HCT116 (cell line): ENCODE results near the gene CACNA2D2. TPM values are rescaled to one million over a fixed set of nuclear protein-coding genes. Genes with fewer than 3 reads are reported as not detected.

Source experiments
- ATAC-seq: fragments of 200-7000 bp; cut with Tn5 transposase; 2 replicates; pipeline ENCODE4 v1.9.1; 2020; ENCODE audit warnings: mild to moderate bottlenecking, moderate library complexity
- BruUV-seq: library from RNA; stranded (reverse); fragments of 400-500 nt; replicated peaks from 2 replicates; lab custom pipeline; 2021; lab: Mats Ljungman, UMichigan
- CTCF ChIA-PET: fragments of 300-600 bp; sonication (Branson Sonifier 250); formaldehyde crosslinking; loops from one replicate; lab custom pipeline; 2021; ENCODE audit warnings: antibody characterized with exemption; lab: Charles Lee
- POLR2A ChIA-PET: fragments of 300-600, 350-600 bp; sonication (Branson Sonifier 250); formaldehyde crosslinking; loops from one replicate; lab custom pipeline; 2021; ENCODE audit warnings: antibody characterized with exemption; lab: Charles Lee
- RAD21 ChIA-PET, 2 experiments: fragments of 300-600 bp; sonication (Branson Sonifier 250); formaldehyde crosslinking; loops; one replicate each; lab custom pipeline; 2023; ENCODE audit warnings: low total read pairs in 2 of 2; ENCODE audit not compliant: uncharacterized antibody in 2 of 2, unreplicated experiment in 2 of 2, low non-redundant PET in 1 of 2; lab: Charles Lee
- DNase-seq: peaks from one replicate; pipeline ENCODE4 v3.0.0-alpha.2; 2010; ENCODE audit warnings: low read depth, low spot score
- H2AFZ ChIP-seq: fragments of 200-600 bp; shearing (Covaris generic), sonication (generic); 2 replicates; pipeline ENCODE4 v1.6.1; 2017; ENCODE audit warnings: low read depth, mixed run types, mixed read lengths, antibody characterized with exemption, low read length; ENCODE audit not compliant: poor library complexity, severe bottlenecking
- H3K27ac ChIP-seq: 2 replicates; pipeline ENCODE4 v1.5.1; 2012; ENCODE audit warnings: low read depth, low read length
- H3K27me3 ChIP-seq: fragments of 200-600 bp; sonication (generic); 2 replicates; pipeline ENCODE4 v1.6.1; 2016; ENCODE audit warnings: mixed run types, low read length, mixed read lengths; ENCODE audit not compliant: insufficient read depth
- H3K36me3 ChIP-seq, 2 experiments: fragments of 200-500 bp in 1 of 2; fragments of 200-600 bp in 1 of 2; sonication (Bioruptor generic) in 1 of 2; sonication (generic) in 1 of 2; 2 replicates each; pipeline versions ENCODE4 v1.5.1 to v1.6.1; 2014 to 2016; ENCODE audit warnings: low read length in 2 of 2, inconsistent platforms in 1 of 2, mixed read lengths in 1 of 2, mixed run types in 1 of 2; ENCODE audit not compliant: insufficient read depth in 2 of 2, control insufficient read depth in 1 of 2
- H3K4me1 ChIP-seq, 2 experiments: fragments of 200-600 bp in 1 of 2; sonication (generic) in 1 of 2; 2 replicates each; pipeline versions ENCODE4 v1.5.1 to v1.6.1; 2012 to 2017; ENCODE audit warnings: low read length in 2 of 2, inconsistent platforms in 1 of 2, mild to moderate bottlenecking in 1 of 2, mixed read lengths in 1 of 2, mixed run types in 1 of 2, moderate library complexity in 1 of 2; ENCODE audit not compliant: insufficient read depth in 2 of 2, control insufficient read depth in 1 of 2
- H3K4me2 ChIP-seq: fragments of 200-600 bp; sonication (generic); 2 replicates; pipeline ENCODE4 v1.6.1; 2017; ENCODE audit warnings: mixed run types, low read length, mixed read lengths
- H3K4me3 ChIP-seq, 2 experiments: fragments of 200-600 bp in 1 of 2; sonication (generic) in 1 of 2; replicated peaks in 1 of 2; 2 replicates each; pipeline ENCODE4 v1.5.1; 2011 to 2016; ENCODE audit warnings: low read length in 2 of 2, control low read depth in 1 of 2, low read depth in 1 of 2, mild to moderate bottlenecking in 1 of 2, mixed read lengths in 1 of 2, mixed run types in 1 of 2
- H3K79me2 ChIP-seq: fragments of 200-600 bp; sonication (generic); 2 replicates; pipeline ENCODE4 v1.6.1; 2017; ENCODE audit warnings: mild to moderate bottlenecking, mixed run types, low read length, moderate library complexity, mixed read lengths; ENCODE audit not compliant: insufficient read depth
- H3K9ac ChIP-seq: fragments of 200-600 bp; sonication (generic); 2 replicates; pipeline ENCODE4 v1.6.1; 2016; ENCODE audit warnings: low read length, mixed read lengths
- H3K9me2 ChIP-seq: fragments of 200-600 bp; sonication (generic), shearing (Covaris generic); 2 replicates; pipeline ENCODE4 v1.6.1; 2017; ENCODE audit warnings: mixed run types, mild to moderate bottlenecking, moderate library complexity; ENCODE audit not compliant: insufficient read depth
- H3K9me3 ChIP-seq, 2 experiments: fragments of 200-500 bp in 1 of 2; fragments of 200-600 bp in 1 of 2; sonication (Bioruptor generic) in 1 of 2; sonication (generic) in 1 of 2; 2 replicates each; pipeline ENCODE4 v1.6.1; 2014 to 2017; ENCODE audit warnings: low read length in 2 of 2, mixed read lengths in 2 of 2, inconsistent platforms in 1 of 2, low read depth in 1 of 2, mild to moderate bottlenecking in 1 of 2, mixed run types in 1 of 2, moderate library complexity in 1 of 2; ENCODE audit not compliant: control insufficient read depth in 1 of 2, insufficient read depth in 1 of 2
- H4K20me1 ChIP-seq: fragments of 200-600 bp; sonication (generic), shearing (Covaris generic); 2 replicates; pipeline ENCODE4 v1.6.1; 2017; ENCODE audit warnings: mixed run types, mild to moderate bottlenecking, moderate library complexity; ENCODE audit not compliant: insufficient read depth
- ATF3 ChIP-seq: IDR thresholded peaks from 2 replicates; pipeline ENCODE4 v1.6.1; 2012
- CBX3 ChIP-seq: IDR thresholded peaks from 2 replicates; pipeline ENCODE4 v1.6.1; 2012; ENCODE audit warnings: low read depth
- CEBPB ChIP-seq: IDR thresholded peaks from 2 replicates; pipeline ENCODE4 v1.6.1; 2012; ENCODE audit warnings: low read depth
- CTCF ChIP-seq, 3 experiments: fragments of 200-600 bp in 1 of 3; sonication (generic) in 1 of 3; IDR thresholded peaks in 2 of 3; conservative IDR thresholded peaks in 1 of 3; 2 replicates each; pipeline ENCODE4 v1.5.1; 2012 to 2017; ENCODE audit warnings: low read depth in 2 of 3, low read length in 2 of 3, antibody characterized with exemption in 1 of 3, borderline replicate concordance in 1 of 3, control low read depth in 1 of 3, mild to moderate bottlenecking in 1 of 3, mixed read lengths in 1 of 3, mixed run types in 1 of 3, moderate library complexity in 1 of 3; ENCODE audit not compliant: insufficient read depth in 1 of 3
- EZH2 ChIP-seq: fragments of 200-600 bp; sonication (generic); IDR thresholded peaks from 2 replicates; pipeline ENCODE4 v1.6.1; 2017; ENCODE audit warnings: antibody characterized with exemption, mixed run types
- EZH2phosphoT487 ChIP-seq: fragments of 200-600 bp; IDR thresholded peaks from 2 replicates; pipeline ENCODE4 v1.6.1; 2018; ENCODE audit warnings: antibody characterized with exemption, borderline replicate concordance
- FOSL1 ChIP-seq: IDR thresholded peaks from 2 replicates; pipeline ENCODE4 v1.6.1; 2012; ENCODE audit warnings: low read depth
- JUND ChIP-seq: IDR thresholded peaks from 2 replicates; pipeline ENCODE4 v1.6.1; 2012
- MAX ChIP-seq: IDR thresholded peaks from 2 replicates; pipeline ENCODE4 v1.6.1; 2012
- POLR2A ChIP-seq: IDR thresholded peaks from 2 replicates; pipeline ENCODE4 v1.7.0; 2011; ENCODE audit warnings: borderline replicate concordance; ENCODE audit not compliant: insufficient read depth, insufficient read length; ENCODE audit errors: extremely low read depth
- POLR2AphosphoS5 ChIP-seq: IDR thresholded peaks from 2 replicates; pipeline ENCODE4 v1.6.1; 2011; ENCODE audit warnings: mild to moderate bottlenecking, low read depth, low read length, moderate library complexity
- REST ChIP-seq: IDR thresholded peaks from 2 replicates; pipeline ENCODE4 v1.6.1; 2012; ENCODE audit warnings: low read depth
- SIN3A ChIP-seq: IDR thresholded peaks from 2 replicates; pipeline ENCODE4 v1.6.1; 2012; ENCODE audit warnings: low read depth
- SP1 ChIP-seq: IDR thresholded peaks from 2 replicates; pipeline ENCODE4 v1.6.1; 2012; ENCODE audit warnings: low read depth
- SRF ChIP-seq: IDR thresholded peaks from 2 replicates; pipeline ENCODE4 v1.6.1; 2012; ENCODE audit warnings: low read depth
- YY1 ChIP-seq: IDR thresholded peaks from 2 replicates; pipeline ENCODE4 v1.6.1; 2011; ENCODE audit warnings: low read length, low read depth, moderate library complexity, mild to moderate bottlenecking; ENCODE audit not compliant: insufficient replicate concordance; ENCODE audit errors: extremely low read depth
- ZFX ChIP-seq: fragments of 450-650 bp; IDR thresholded peaks from 2 replicates; pipeline ENCODE4 v1.6.1; 2017
- ZNF274 ChIP-seq: fragments of 200-500 bp; sonication (Bioruptor generic); IDR thresholded peaks from 2 replicates; pipeline ENCODE4 v1.6.1; 2014; ENCODE audit warnings: mild to moderate bottlenecking, low read depth, low read length, inconsistent platforms
- intact Hi-C: fragments of 100-400 bp; cut with micrococcal nuclease; formaldehyde crosslinking; loops from 2 replicates; pipeline ENCODE4 v1.10.0; 2022
- total RNA-seq: library from RNA; stranded (reverse); gene quantifications from one replicate; pipeline ENCODE4 v1.2.1, GENCODE V29; 2021; ENCODE audit not compliant: unreplicated experiment

The CACNA2D2 gene
- total RNA-seq, 1 experiment from 2014 or later, result 10.2 TPM

DNA sequence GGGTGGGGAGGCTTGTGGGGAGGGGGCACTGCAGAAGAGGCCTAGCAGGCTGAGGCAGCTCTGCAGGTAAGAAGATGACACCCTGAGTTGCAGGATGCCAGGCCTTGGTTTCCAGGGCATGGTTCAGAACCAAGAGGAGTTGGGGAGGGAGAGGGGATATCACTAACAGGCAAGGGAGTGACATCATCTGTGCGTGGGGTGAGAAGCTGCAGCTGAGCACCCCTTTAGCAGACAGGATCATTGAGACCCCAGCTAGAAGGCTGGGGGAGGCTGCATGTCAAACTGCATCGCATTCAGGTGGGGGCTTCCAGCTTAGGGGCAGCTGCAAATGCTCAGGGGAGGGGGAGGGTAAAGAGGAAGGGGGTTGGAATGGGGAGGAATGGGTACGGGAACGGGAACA is 23.0 kb downstream of the CACNA2D2 start:
- TF ChIP-seq FOSL1 (no peak), EZH2phosphoT487 (no peak), EZH2 (no peak), CTCF (IDR thresholded peaks at IDR 0.05 in 2 of 3, conservative IDR thresholded peaks at IDR 0.05 in 1 of 3; ENCODE audit: borderline replicate concordance in 1 of 3, insufficient read depth in 1 of 3, low read depth in 2 of 3, low read length in 2 of 3) (no peak), CBX3 (no peak), CEBPB (no peak), ZFX (no peak), POLR2AphosphoS5 (no peak), SRF (no peak), REST (no peak), SP1 (no peak), POLR2A (no peak), SIN3A (no peak), ZNF274 (no peak), MAX (no peak), JUND (no peak), ATF3 (no peak), YY1 (no peak)
- TF ChIP-seq, all 23 proteins: peak for 0
- Histone ChIP-seq H3K9me3 (no peaks in the 10 kb centered on the region), H3K27ac (no peak overlapping the region), H3K9ac (no peak overlapping the region), H3K4me1 (no peaks in the 10 kb centered on the region), H3K4me2 (no peak overlapping the region), H4K20me1 (no peaks in the 10 kb centered on the region), H3K36me3 (no peaks in the 10 kb centered on the region), H3K4me3 (no peak overlapping the region), H3K9me2 (no peaks in the 10 kb centered on the region), H3K27me3 (no peaks in the 10 kb centered on the region), H3K79me2 (no peaks in the 10 kb centered on the region), H2AFZ (no peak overlapping the region)
- CTCF ChIA-PET, result no interaction called here
- RAD21 ChIA-PET, result no interaction called here
- BruUV-seq, result no TSS peak
- intact Hi-C loops, result no loop called here
- POLR2A ChIA-PET, result no interaction called here
- ATAC-seq, result no peak
- no peak for DNase-seq
